Measurements from ENCODE around the gene MLPH.

DNA sequence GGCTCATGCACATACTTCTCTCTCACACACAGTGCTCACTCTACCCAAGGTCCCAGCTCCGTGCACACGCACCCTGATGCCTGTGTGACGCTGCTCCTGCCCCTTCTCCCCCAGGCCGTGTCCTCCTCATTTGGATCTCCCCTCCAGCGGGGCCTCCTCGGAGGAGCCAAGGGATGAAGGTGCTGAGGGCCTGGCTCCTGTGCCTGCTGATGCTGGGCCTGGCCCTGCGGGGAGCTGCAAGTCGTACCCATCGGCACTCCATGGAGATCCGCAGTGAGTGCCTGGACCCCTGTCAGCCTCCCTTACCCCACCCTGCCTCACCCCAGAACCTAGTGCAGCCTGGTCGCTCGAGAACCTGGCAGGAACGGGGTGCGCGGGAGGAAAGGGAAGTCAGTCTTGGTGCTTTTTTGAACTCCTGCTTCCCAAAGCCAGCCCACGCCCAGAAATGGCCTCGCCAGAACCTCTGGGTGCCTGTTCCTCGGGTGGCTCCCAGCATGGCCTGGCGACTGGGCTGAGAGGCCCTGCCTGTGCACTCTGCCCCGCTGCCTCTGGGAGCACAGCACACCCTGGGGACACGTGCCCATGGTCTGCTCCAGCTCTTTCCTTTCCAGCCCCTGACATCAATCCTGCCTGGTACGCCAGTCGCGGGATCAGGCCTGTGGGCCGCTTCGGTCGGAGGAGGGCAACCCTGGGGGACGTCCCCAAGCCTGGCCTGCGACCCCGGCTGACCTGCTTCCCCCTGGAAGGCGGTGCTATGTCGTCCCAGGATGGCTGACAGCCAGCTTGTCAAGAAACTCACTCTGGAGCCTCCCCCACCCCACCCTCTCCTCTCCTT is 79.6 kb downstream of the MLPH start, which contains the start of gene PRLH:
- TF ChIP-seq, protein P1, sequence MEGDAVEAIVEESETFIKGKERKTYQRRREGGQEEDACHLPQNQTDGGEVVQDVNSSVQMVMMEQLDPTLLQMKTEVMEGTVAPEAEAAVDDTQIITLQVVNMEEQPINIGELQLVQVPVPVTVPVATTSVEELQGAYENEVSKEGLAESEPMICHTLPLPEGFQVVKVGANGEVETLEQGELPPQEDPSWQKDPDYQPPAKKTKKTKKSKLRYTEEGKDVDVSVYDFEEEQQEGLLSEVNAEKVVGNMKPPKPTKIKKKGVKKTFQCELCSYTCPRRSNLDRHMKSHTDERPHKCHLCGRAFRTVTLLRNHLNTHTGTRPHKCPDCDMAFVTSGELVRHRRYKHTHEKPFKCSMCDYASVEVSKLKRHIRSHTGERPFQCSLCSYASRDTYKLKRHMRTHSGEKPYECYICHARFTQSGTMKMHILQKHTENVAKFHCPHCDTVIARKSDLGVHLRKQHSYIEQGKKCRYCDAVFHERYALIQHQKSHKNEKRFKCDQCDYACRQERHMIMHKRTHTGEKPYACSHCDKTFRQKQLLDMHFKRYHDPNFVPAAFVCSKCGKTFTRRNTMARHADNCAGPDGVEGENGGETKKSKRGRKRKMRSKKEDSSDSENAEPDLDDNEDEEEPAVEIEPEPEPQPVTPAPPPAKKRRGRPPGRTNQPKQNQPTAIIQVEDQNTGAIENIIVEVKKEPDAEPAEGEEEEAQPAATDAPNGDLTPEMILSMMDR (IDR thresholded peaks at IDR 0.05) = no peak
- TF ChIP-seq EZH2 (IDR thresholded peaks at IDR 0.05; ENCODE audit: borderline replicate concordance, insufficient read depth, low read depth, low read length, poor library complexity, severe bottlenecking) = no peak

All from B cell (primary cell).